HG03045 (cell line): ENCODE measurements around the gene MAGI1.

Experiments
- ATAC-seq: cut with Tn5 transposase; IDR thresholded peaks from one replicate; pipeline ENCODE4 v1.9.1; 2021; ENCODE audit warnings: mild to moderate bottlenecking, moderate library complexity; ENCODE audit not compliant: unreplicated experiment

The MAGI1 gene

DNA sequence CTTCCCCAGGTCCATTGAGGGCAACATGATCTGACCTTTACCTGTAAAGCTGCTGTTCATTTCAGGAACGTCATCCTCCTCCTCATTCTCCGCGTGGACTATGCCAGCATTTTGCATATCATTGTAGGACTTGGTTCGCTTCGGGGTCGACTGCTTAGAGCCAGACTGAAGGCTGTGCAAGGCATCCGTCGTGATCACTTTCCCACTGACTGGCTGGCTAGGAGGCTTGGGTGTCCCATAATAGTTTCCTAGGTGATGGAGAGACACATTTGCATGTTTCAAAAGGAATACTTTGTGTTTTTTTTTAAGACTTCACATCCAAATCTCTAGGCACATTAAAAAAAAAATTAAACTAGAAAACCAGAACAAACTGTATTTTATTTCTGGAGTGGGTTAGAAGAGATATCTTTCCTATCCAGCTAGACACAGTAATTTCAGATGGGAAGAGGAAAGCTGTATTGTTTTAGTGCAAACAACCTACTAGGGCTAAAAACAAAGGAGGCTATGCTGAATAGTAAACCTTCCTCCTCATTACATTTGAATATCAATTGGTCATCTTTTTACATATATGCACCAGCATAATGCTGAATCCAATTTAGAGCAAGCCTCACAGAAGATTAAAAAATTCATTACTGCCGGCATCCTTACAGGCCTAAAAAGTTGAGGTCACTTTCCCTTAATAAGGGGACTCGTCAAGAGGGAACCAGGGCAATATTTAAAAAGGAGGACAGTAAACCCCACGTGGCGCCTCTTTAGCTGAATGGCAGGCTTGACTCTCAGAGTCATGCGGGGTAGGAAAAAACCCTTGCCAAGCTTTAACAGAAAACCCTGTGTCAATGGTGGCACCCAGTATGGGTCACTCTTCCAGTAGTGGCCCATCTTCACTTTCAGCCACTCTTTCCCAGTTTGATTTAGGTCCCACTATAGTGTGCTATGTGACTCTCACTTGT lies 559.9 kb downstream of the MAGI1 start:
- ATAC-seq, result no peak

DNA sequence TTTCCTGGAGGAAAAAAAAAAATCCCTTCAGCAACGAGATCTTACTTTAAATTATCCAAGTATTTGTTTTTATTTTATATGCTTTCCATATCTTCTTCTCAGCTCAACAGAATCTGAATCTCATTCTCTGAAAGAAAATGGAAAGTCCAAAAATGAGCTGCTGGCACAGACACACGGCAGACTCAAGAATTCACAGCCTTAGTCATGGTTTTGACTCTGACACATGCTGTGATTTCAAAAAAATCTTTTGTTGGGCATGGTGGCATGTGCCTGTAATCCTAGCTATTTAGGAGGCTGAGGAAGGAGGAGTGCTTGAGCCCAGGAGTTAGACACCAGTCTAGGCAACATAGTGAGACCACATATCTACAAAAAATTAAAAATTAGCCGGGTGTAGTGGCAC lies 565.0 kb downstream of the MAGI1 start:
- no peak for ATAC-seq

DNA sequence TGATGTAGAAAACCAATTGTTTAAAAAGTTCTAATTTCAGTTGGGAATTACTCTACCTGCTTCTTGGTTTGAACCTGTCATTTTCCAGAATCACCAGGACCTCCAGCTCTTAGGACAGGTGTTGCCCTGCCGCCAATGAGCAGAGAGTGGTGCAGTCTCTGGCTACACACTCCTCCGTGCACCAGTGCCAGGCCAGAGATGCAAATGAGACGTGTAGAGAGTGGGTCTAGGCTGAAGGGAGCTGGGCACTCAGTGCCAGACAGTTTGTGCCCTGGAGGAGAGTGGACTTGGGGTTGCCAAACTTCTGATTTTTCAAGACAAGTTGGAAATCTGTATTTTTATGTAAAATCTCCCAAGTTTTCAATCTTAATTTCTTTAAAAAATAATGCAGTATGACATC lies 566.2 kb downstream of the MAGI1 start:
- ATAC-seq, result no peak

DNA sequence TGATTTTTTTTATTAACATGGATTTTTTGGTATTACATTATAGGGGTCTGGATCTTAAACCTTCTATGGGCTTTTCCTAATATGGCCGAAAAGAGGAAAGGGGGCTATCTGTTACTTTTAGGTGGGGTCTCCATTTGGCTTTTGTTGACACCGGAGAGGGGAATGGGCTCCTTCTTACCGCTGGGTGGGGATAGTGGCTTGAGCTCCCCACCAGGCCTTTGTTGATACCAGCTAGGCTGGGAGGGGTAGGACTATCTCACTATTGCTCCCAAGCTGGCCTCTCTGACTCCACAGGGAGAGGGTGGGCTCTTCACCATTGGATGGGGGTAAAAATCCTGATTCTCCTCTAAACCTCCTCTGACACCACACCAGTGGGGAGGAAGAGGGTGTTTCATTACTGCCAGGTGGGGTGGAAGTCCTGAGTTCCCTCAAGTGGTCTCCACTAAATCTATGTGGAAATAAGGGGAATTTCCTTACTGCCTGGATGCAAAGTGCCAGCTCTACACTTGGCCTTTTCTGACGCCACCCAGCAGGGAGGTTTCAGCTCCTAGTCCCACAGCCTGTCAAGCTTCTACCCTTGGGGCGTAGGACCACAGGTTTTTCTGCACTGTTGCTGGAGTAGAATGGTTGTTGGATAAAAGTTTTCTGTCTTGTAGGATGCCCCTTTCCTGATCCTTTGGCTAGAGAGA lies 572.3 kb downstream of the MAGI1 start:
- no peak for ATAC-seq

DNA sequence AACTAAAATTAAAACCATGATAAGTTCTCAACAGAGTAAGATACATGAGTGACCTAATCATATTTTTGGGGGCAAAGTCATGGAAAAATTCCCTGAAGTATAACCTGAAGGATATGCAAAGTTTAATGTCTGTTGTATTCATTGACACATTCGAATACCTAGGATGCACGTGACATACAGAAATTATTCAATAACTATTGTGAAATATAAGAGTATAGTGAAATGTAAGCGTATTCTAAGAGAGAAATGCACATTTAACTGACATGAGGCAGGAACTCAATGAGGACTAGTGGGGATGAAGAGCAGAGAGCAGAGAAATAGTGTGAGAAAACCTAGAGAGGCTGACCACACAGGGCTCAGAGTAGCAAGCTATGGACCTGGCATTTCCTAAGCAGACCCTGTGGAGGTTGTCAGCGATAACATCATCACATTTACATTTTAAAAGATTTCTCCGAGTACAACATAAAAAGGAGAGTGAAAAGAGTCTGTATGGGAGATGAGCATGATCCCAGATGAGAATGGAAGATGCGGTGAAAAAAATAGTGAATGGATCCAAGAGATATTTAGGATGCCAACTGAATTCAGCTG lies 588.8 kb downstream of the MAGI1 start:
- ATAC-seq, result no peak

DNA sequence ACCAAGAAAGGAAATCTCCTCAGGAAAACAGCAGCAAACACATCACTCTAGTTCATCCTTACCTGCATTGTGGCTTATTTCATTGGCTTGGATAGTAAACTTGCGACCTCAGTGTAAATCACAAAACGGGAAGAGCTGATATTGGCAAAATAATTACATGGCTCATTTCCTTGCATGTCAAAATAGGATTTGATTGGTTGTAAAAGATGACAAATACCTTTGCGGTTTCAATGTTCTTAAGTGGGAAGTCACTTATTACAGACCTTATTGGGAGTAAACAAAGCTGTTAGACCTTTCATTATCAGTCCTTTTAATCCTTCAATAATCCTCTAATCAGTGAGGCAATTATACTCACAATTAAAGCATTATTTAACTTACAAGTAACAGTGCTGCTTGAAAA lies 590.6 kb downstream of the MAGI1 start:
- ATAC-seq, result no peak

DNA sequence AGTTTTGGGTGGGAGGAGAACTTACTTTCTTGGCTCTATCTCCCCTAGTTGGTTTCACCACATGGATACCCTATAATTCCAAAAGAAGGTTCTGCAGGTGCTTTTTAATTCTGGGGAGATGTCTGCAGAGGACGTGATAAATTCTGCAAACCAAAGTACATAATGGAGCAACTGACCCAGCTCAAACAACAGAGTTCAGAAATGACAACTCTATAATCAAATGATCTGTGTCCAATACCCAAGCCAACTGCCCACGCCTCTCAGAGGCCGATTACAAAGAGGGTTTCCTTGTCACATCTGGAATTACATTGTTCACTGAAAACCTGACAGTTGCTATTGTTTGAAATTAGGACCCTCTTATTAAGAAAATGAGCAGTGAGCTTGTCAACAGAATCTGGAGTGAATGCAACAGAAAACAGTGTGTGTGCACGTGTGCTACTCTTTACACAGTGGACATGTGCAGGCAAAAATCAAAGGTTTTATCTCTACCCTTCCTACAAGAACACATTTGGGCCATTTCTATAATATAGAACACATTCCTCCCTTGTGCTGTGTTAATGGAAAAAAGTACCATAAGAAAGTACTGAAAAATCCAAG lies 593.0 kb downstream of the MAGI1 start:
- no peak for ATAC-seq

DNA sequence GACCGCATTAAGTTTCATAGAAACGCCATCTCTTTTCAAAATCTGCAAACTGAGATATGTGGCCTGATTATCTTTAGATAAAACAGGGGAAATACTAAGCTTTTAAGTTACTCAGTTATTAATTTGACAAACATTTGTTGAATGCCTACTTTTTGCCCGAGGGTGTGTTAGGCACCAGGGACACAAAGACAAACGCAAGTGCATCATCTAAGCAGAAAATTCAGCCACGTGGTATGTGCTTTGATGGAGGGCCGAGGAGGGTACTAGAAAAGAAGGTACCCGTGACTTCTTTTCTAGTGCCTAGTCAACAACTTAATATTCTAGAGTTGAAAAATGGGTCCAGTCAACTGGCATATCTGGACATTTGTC lies 594.3 kb downstream of the MAGI1 start:
- no peak for ATAC-seq

DNA sequence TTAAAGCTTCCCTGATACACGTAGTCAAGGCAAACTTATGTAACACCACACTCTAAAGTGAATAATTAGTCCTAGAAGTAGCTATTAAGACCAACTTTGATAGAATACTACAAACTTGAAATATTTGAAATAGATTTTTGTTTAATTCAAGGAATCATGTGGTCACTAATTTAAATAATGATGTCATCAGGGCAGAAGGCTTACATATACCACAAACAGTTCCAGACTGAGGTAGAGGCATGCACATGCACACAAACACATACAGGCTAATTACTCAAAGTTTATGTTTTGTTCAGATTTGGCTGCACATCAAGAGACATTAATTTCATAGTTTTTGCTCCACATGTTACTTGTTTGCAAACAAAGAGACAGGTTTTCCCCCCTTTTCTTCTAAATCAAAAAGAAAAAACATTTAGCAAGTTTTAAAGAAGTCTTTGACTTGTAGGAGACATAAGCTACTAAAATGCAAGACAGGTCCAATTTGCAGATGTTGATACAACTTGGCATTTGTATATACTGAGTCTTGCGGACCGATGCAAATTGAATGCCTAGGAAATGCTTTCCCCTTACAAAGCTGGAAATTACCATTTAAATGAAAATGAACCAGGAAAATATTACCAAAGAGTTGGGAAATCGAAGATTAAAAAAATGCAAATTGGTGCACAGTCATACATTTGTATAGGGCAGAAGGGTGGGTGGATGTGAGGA lies 594.8 kb downstream of the MAGI1 start:
- ATAC-seq, result no peak

DNA sequence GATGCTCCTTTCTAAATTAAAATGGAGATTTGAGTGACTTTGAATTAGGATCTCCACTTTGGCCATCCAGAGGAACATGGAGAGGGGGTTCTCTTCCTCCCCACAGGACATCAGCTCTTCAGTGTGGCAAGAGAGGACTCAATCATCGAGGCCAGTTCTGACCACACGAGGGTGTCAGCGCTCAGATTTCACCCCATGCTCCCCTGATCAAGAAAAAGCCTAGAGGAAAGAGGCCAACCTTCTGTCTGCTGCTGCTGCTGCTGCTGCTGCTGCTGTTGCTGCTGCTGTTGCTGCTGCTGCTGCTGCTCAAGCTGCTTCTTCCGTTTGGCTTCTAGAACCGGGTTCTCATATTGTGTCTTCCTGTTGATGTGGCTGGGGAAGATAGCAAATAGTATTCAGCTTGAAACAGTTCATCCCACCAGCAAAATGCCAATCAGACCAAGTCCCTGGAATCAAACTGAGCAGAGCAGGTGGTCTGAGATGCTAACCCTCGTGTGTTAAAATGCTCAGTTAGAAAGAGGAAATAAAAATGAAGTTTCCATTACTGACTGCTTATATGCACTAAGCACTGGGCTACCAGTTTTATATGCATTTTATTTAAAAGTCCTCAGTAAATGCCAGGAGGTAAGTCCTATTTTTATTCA lies 599.0 kb downstream of the MAGI1 start:
- no peak for ATAC-seq

DNA sequence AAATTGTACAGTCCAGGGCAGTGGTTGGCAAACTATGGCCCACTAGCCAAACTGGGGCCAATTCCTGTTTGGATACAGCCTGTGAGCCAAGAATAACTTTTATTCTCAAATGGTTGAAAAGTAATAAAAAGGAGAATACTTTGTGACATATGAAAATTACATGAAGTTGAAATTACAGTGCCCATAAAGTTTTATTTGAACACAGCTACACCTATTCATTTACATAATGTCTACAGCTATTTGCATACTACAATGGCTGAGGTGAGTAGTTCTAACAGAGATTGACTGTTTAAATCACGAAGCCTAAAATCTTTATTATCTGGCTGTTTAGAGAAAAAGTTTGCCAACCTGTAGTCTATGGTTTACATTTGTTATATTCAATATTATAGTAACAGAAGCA lies 600.1 kb downstream of the MAGI1 start:
- no peak for ATAC-seq

DNA sequence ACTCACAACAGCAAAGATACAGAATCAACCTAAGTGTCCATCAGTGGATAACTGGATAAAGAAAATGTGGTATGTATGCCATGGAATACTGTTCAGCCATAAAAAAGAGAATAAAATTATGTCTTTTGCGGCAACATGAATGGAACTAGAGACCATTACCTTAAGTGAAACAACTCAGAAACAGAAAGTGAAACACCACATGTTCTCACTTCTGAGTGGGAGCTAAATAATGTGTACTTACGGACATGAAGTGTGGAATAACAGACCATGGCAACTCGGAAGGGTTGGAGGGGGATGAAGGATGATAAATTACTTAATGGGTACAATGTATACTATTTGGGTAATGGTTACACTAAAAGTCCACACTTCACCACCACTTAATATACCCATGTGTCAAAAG lies 600.6 kb downstream of the MAGI1 start:
- ATAC-seq, result no peak

DNA sequence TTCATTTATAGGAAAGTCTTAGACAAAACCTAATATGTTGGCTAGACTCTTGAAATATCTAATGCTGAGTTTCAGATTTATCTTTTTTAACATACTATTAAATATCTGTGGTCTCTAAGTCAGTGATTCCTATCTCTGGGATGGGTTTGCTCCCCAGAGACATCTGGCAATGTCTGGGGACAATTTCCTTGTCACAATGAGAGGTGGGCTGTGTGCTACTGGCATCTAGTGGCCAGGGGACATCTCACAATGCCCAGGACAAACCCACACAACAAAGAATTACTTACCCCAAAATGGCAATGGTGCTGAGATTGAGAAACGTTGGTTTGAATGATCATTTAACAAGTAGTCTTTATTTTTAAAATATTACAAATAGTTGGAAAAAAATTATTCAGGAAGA lies 602.1 kb downstream of the MAGI1 start:
- ATAC-seq, result no peak

DNA sequence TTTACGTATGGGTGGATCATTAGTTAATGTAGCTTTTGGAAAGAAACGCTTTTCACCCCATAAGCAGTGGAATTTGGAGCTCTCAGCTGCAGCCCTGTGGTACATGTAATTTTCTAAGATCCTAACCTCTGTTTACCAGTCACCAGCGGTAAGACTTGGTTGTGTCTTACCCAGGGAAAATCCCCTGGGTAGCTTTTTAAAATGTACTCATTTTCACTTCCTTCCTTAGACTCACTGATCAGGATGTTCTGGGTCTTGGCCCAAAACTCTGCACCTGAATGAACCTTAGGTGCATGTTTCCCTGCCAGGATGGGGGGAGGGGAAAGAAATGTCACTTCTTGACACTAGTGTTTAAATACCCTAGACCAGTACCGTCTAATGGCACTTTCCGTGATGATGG lies 605.2 kb downstream of the MAGI1 start:
- no peak for ATAC-seq

DNA sequence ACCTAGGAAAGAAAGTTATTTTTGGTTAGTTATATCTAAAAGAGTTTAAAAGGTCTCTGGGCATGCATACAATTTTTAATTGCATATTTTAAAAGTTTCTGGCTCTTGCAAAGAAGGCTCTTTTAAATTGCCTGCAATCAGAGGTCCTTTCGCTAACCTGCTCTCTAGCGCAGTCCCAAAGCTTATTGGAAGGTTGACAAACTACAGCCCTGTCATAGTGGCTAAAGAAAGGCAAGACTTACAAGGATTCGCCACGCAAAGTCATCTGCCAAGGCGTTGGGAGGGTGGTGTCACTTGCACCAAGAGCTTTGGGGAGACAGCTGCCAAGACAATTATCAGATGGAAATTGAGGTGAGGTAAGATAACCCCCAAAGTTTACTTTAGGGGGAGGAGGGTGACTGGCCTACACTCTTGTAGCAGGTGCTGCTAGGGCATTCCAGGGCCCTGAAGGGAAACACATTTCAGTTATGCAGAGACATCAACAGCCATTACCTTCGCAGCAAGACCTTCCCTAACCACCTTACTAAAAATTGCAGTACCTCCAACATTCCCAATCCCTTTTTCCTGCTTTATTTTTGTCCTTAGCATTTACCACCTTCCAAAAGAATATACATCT lies 606.2 kb downstream of the MAGI1 start:
- no peak for ATAC-seq

DNA sequence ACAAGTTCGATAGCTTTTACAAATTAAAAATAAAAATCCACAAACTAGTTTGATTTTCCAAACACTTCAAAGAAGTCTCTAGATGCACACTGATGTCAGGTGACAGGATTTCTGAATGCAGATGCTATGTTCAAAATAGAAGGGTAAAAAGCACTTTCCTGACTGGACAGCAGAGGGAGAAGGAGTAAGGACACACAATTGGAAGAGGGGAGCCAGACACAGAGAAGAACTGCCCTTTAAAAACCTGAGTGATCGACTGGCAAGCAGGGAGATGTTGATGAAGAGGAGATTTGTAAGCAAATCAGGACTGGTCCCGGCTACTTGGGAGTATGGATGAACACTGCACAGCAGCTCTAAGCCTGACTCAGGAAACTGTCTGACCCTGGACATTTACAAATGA lies 612.8 kb downstream of the MAGI1 start:
- no peak for ATAC-seq

DNA sequence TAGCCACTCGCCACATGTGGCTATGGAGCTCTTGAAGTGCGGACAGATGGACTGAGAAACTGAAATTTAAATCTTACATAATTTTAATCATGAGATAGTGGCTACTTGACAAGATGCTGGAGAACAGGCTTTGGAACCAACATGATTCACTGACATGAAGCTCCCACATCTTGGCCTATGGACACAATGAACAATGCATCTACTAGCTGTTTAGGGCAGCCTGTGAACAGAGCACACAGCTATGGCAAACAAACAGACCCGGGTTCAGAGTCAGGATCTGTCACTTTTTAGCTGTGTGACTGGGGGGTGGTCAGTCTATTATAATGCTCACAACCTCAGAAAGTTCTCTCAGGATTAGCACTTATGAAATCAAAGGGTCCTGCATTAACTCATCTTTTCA lies 616.6 kb downstream of the MAGI1 start:
- no peak for ATAC-seq

DNA sequence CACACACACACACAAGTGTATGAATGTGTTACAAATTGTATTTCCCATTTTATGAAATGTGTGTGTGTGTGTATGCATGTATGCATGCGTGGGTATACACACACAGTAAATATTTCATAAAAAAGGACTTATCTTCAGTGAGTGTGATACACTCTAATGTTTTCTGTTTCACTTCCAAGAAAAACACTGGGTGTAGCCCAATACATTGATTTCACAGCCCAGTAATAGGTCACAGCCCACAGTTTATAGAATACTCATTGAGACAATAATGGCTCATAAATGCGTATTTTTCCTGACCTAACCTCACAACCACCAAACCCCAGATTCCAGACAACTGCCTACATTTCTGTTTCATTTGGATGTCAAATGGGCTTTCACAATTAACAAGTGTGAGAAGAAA lies 619.5 kb downstream of the MAGI1 start:
- ATAC-seq, result no peak

DNA sequence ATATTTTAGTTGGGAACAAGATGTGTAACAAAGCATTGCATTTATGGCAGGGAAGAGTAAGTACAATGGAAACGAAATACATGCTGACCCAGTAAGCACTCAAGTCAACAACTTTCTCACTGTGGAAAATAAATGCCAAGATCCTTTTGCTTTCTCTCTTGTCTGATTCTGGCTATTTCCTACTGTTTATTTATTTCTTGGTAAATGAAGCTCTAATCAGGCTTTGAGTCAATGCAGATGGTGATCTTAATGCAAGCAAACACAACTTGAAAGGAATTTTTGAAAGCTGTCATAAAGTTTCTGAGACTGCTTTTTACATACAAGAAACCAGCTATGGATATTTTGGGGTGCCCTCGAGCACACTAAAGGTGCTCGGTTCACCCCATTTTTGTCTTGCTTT lies 624.8 kb downstream of the MAGI1 start:
- ATAC-seq, result no peak

DNA sequence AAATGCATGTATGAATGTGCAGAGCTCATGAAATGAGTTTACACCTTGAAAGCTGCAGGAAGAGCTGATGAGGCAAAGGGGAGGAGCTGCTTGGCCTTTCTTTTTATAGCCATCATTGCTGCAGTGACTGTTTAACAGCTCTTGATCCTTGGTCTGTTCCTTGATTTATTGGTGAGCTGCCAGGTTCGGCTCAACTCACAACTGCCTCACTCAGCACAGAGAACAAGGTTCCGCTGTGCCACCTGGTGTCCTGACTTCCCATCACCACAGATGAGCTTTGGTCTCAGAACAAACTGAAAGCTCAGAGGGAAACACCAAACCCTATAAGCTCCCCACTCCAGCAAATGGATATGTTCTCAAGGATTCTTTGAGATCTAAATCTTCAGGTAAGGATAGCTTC lies 626.1 kb downstream of the MAGI1 start:
- ATAC-seq, result no peak
